Type B pancreatic cell (in vitro differentiated cells): ENCODE data around the gene CFAP65. TPM values are rescaled to one million over a fixed set of nuclear protein-coding genes. Genes with fewer than 3 reads are reported as not detected.

Experiments used
- DNase-seq: peaks from one replicate; pipeline ENCODE4 v3.0.0; 2021; ENCODE audit warnings: mixed read lengths; ENCODE audit not compliant: unreplicated experiment; ENCODE audit errors: extremely low spot score
- H3K27ac Mint-ChIP-seq: 2 replicates; pipeline ENCODE4 v1.8.0; 2021; ENCODE audit warnings: mild to moderate bottlenecking, mixed read lengths
- H3K27me3 Mint-ChIP-seq: 2 replicates; pipeline ENCODE4 v1.8.0; 2021; ENCODE audit warnings: mixed read lengths
- H3K36me3 Mint-ChIP-seq: 2 replicates; pipeline ENCODE4 v1.8.0; 2021; ENCODE audit warnings: mixed read lengths
- H3K4me1 Mint-ChIP-seq: one replicate; pipeline ENCODE4 v1.8.0; 2021; ENCODE audit warnings: mixed read lengths; ENCODE audit not compliant: unreplicated experiment
- H3K4me3 Mint-ChIP-seq: 2 replicates; pipeline ENCODE4 v1.8.0; 2021; ENCODE audit warnings: mild to moderate bottlenecking, mixed read lengths
- H3K9me3 Mint-ChIP-seq: 2 replicates; pipeline ENCODE4 v1.8.0; 2021; ENCODE audit warnings: mixed read lengths
- total RNA-seq: library from RNA; stranded (reverse); gene quantifications from 2 replicates; pipeline ENCODE4 v1.2.1, GENCODE V29; 2021; ENCODE audit warnings: low replicate concordance
- TF ChIP-seq, protein P1 (sequence below): fragments of 200-600 bp; sonication (generic); conservative IDR thresholded peaks from 2 replicates; pipeline ENCODE4 v1.5.0; 2021; ENCODE audit warnings: antibody characterized with exemption, mild to moderate bottlenecking

Gene CFAP65
- total RNA-seq, 1 donor from 2014 or later = 2.1 TPM

DNA sequence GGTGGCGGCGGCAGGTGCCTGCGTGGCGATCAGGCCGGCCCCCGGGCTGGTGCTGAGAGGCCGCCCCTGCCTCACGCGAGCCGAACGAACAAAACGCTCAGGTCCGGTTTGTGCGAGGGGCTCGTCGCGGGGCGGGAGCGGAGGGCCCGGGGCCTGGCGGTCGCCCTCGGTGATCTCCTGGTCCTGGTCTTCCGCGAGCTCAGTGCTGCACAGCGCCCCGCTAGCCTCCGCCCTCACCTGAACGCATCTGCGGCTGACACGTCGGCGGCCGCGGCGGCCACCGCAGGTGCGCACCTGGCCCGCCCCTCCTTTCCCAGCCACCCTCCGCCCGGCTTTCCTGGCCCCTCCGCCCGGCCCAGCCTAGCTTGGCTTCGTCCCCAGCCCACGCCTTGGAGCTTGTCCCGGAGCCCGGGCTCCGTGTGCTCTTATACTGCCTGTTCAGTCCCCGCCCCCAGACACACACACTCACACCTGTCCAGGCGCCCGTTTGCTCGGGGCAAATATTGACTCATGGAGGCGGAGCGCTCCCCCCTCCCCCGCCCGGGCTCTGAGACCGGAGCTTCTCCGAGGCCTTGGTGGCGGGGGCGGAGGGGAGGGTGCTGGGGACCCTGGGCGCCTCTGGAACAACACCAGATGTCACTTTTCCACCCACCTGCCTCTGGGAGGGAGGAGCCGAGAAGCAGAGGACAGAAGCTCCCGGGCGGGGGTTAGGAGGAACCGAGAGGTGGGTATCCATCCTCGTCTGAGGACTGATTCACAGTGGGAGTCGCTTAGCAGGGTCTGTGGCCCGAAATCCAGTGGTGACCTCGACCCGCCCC is 39.5 kb downstream of the CFAP65 start:
- H3K4me3 Mint-ChIP-seq = peak overlapping the region; percentile 72
- peak; percentile 72 for DNase-seq
- TF ChIP-seq, protein P1, sequence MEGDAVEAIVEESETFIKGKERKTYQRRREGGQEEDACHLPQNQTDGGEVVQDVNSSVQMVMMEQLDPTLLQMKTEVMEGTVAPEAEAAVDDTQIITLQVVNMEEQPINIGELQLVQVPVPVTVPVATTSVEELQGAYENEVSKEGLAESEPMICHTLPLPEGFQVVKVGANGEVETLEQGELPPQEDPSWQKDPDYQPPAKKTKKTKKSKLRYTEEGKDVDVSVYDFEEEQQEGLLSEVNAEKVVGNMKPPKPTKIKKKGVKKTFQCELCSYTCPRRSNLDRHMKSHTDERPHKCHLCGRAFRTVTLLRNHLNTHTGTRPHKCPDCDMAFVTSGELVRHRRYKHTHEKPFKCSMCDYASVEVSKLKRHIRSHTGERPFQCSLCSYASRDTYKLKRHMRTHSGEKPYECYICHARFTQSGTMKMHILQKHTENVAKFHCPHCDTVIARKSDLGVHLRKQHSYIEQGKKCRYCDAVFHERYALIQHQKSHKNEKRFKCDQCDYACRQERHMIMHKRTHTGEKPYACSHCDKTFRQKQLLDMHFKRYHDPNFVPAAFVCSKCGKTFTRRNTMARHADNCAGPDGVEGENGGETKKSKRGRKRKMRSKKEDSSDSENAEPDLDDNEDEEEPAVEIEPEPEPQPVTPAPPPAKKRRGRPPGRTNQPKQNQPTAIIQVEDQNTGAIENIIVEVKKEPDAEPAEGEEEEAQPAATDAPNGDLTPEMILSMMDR = no peak
- H3K4me1 Mint-ChIP-seq = peaks cover 12% of the 10 kb centered on the region
- H3K9me3 Mint-ChIP-seq = no peaks in the 10 kb centered on the region
- H3K27me3 Mint-ChIP-seq = peaks cover 90% of the 10 kb centered on the region
- no peaks in the 10 kb centered on the region for H3K36me3 Mint-ChIP-seq
- no peak overlapping the region for H3K27ac Mint-ChIP-seq

DNA sequence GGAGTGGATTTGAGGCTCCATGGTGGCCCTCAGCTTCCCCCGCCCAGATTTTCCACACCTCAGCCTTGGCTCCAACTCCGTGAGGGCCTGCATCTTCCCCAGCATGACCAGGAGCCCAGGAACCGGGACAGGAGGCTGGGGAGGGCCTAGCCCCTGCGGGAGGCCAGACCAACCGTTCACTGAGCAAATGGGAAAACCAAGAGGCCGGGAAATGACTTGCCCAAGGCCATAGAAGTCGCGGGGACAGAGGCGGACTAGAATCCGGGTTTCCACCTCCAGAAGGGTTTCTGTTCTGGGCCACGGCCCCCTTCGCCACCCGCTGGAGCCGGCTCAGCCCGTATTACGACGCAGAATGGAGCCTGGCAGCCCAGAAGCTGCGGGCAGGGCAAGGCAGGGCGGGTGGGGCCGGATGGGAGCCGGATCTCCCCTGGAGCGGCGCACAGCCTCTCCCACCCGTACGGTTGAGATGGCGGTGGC is 40.2 kb downstream of the CFAP65 start:
- H3K27me3 Mint-ChIP-seq = peaks cover 91% of the 10 kb centered on the region
- TF ChIP-seq, protein P1 = no peak
- H3K27ac Mint-ChIP-seq = no peak overlapping the region
- H3K9me3 Mint-ChIP-seq = no peaks in the 10 kb centered on the region
- no peaks in the 10 kb centered on the region for H3K36me3 Mint-ChIP-seq
- H3K4me1 Mint-ChIP-seq = peaks cover 12% of the 10 kb centered on the region
- peak overlapping the region; percentile 57 for H3K4me3 Mint-ChIP-seq
- peak; percentile 70 for DNase-seq

DNA sequence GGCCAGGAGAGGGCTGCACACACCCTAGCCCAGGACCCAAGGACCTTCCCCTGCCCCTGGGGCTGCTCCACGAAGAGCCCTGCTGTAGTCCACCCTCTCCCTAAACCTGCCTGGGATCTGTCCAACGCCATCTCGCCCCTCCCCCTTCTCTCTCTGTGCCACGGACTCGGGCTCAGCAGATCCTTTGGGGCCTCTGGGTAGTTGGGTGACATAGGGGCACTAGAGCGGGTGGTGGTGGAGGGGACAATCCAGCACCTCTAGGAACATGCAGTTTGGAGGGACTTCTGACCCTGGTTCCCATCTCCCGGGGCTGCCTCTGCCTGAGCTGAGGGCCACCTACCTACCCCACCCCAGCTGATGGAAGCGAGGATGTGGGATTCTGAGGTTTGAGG is 40.8 kb downstream of the CFAP65 start:
- Mint-ChIP-seq H3K36me3 (no peaks in the 10 kb centered on the region), H3K4me3 (peak overlapping the region; percentile 57), H3K27me3 (peaks cover 91% of the 10 kb centered on the region), H3K4me1 (peaks cover 12% of the 10 kb centered on the region), H3K9me3 (no peaks in the 10 kb centered on the region), H3K27ac (peak overlapping the region; percentile 29)
- no peak for DNase-seq
- TF ChIP-seq, protein P1 = no peak

DNA sequence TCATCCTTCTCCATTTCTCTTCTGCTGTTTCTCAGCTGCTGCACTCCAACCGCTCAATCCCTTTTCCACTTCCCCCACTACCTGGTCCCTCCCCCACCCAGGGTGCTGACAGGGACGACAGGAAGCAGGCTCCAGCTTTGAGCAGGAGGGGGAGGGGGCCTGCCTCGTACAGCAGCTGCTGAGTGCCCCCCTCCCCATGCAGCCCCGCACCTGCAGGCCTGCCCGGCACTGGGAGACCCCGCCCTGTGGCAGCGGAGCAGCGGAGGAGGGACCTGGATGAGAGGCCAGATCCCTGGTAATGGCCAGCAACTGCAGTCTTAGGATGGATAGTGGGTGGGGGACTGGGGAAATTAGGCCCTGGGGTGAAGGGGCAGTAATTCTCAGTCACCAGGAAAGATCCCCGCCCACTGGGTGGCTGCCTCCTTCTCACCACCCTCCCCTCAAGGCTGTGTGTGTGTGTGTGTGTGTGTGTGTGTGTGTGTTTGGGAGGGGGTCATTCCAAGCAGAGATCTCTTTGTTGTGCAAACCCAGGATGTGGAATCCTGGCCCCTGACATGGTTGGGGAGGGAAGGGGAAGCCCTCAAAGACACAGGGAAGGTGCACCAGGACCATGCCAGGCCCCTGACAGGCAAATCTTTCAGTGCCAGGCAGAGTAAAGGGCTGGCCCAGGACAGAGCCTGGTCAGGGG is 41.3 kb downstream of the CFAP65 start:
- TF ChIP-seq, protein P1 = no peak
- no peak overlapping the region for H3K4me3 Mint-ChIP-seq
- peaks cover 12% of the 10 kb centered on the region for H3K4me1 Mint-ChIP-seq
- peaks cover 91% of the 10 kb centered on the region for H3K27me3 Mint-ChIP-seq
- no peak for DNase-seq
- H3K27ac Mint-ChIP-seq = no peak overlapping the region
- no peaks in the 10 kb centered on the region for H3K9me3 Mint-ChIP-seq
- no peaks in the 10 kb centered on the region for H3K36me3 Mint-ChIP-seq

DNA sequence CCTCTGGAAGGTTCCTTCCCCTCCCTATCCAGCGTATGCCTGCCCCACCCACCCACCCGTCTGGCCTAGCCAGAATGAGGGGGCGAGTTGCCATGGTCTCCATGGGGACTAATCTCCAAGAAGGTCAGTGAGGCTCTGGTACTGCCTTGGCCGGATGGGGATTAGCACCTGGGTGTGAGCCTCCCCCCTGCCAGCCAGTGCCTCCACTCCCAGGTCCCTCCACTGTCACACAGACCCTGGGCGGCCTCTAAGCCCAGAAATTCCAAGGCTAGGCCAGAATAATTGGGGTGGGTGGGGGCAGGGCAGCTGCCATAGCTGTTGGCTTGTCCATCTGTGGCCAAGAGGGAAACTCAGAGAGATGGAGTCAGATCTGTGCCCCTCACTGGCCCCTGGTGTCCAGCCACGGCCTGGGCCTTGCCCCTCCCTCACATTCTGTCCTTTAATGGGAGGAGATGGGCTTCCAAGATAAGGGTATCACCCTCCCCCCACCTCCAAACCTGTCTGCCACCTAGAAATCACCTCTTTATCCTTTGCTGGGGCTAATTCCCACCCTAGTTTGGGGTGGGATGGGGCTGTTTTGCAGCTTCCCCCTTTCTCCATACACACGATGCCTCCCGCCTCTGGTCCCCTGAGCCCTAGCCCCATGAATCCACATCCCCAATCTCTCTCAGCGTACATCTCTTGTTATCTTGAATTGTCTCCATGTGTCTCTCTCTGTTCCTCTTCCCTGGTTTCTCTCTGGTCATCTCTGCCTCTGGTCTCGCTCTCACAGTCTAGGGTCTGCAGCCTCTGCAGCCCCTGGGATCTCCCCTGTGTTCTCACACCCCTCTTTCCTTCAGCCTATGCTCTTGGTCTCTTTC is 42.1 kb downstream of the CFAP65 start:
- peaks cover 12% of the 10 kb centered on the region for H3K4me1 Mint-ChIP-seq
- TF ChIP-seq, protein P1 = no peak
- no peaks in the 10 kb centered on the region for H3K36me3 Mint-ChIP-seq
- peak overlapping the region; percentile 25 for H3K4me3 Mint-ChIP-seq
- DNase-seq = no peak
- no peak overlapping the region for H3K27ac Mint-ChIP-seq
- H3K9me3 Mint-ChIP-seq = no peaks in the 10 kb centered on the region
- H3K27me3 Mint-ChIP-seq = peaks cover 90% of the 10 kb centered on the region
